CD4-positive, alpha-beta T cell (primary cell): ENCODE measurements around the gene CISH. TPM values are rescaled to one million over a fixed set of nuclear protein-coding genes. Genes with fewer than 3 reads are reported as not detected.

ENCODE experiments used
- ATAC-seq: fragments of 200-7000 bp; cut with Tn5 transposase; one replicate; pipeline ENCODE4 v1.10.0; 2022; ENCODE audit warnings: mild to moderate bottlenecking; ENCODE audit not compliant: poor library complexity
- CTCF ChIA-PET: fragments of 350-600 bp; sonication (Branson Sonifier 250); formaldehyde crosslinking; loops from one replicate; lab custom pipeline; 2021; ENCODE audit warnings: antibody characterized with exemption, inconsistent platforms; lab: Charles Lee
- POLR2A ChIA-PET: fragments of 350-600 bp; sonication (Branson Sonifier 250); formaldehyde crosslinking; loops from one replicate; lab custom pipeline; 2021; ENCODE audit warnings: antibody characterized with exemption, inconsistent platforms; lab: Charles Lee
- DNase-seq, 14 experiments: peaks; one replicate each; pipeline ENCODE4 v3.0.0-alpha.2; 2013 to 2020; ENCODE audit warnings: mixed read lengths in 2 of 14
- H3K27ac ChIP-seq, 2 donors: one replicate each; pipeline versions ENCODE4 v1.5.1 to v1.7.0; 2013; ENCODE audit warnings: low read length in 2 of 2, low read depth in 1 of 2, mild to moderate bottlenecking in 1 of 2
- H3K27me3 ChIP-seq, 2 experiments: 1 replicate in 1 of 2; 2 replicates in 1 of 2; pipeline versions ENCODE4 v1.6.1 to v1.7.0; 2013; ENCODE audit warnings: low read length in 2 of 2, control low read depth in 1 of 2, mild to moderate bottlenecking in 1 of 2, moderate library complexity in 1 of 2; ENCODE audit not compliant: insufficient read depth in 2 of 2, control insufficient read depth in 1 of 2
- H3K36me3 ChIP-seq: one replicate; pipeline ENCODE4 v1.6.1; 2013; ENCODE audit warnings: low read length, control low read depth; ENCODE audit not compliant: insufficient read depth
- H3K4me1 ChIP-seq: one replicate; pipeline ENCODE4 v1.6.1; 2013; ENCODE audit warnings: low read length, control low read depth; ENCODE audit not compliant: insufficient read depth
- H3K4me3 ChIP-seq: one replicate; pipeline ENCODE4 v1.5.1; 2013; ENCODE audit warnings: mild to moderate bottlenecking, low read length, moderate library complexity
- H3K9me3 ChIP-seq, 2 experiments: 1 replicate in 1 of 2; 2 replicates in 1 of 2; pipeline versions ENCODE4 v1.6.1 to v1.7.0; 2013; ENCODE audit warnings: low read length in 2 of 2, mild to moderate bottlenecking in 2 of 2, control low read depth in 1 of 2, moderate library complexity in 1 of 2; ENCODE audit not compliant: control insufficient read depth in 1 of 2, insufficient read depth in 1 of 2
- H3K27ac Mint-ChIP-seq: one replicate; pipeline ENCODE4 v1.8.0; 2020; ENCODE audit warnings: mixed read lengths
- H3K27me3 Mint-ChIP-seq: one replicate; pipeline ENCODE4 v1.8.0; 2021; ENCODE audit warnings: mixed read lengths
- H3K36me3 Mint-ChIP-seq: one replicate; pipeline ENCODE4 v1.8.0; 2021; ENCODE audit warnings: low read depth, mixed read lengths
- H3K4me1 Mint-ChIP-seq: one replicate; pipeline ENCODE4 v1.8.0; 2021; ENCODE audit warnings: low read depth, mixed read lengths
- H3K4me3 Mint-ChIP-seq: one replicate; pipeline ENCODE4 v1.8.0; 2020; ENCODE audit warnings: mild to moderate bottlenecking, mixed read lengths
- H3K9me3 Mint-ChIP-seq: one replicate; pipeline ENCODE4 v1.8.0; 2020; ENCODE audit warnings: mixed read lengths
- CTCF ChIP-seq: fragments of 200-600 bp; IDR thresholded peaks from one replicate; pipeline ENCODE4 v1.8.0; 2022; ENCODE audit warnings: antibody characterized with exemption, mild to moderate bottlenecking
- intact Hi-C, 2 experiments: fragments of 100-400 bp; cut with DNase I in 1 of 2; cut with micrococcal nuclease in 1 of 2; formaldehyde crosslinking; loops; one replicate each; pipeline versions ENCODE4 v1.15.1 to v1.9.0; 2023 to 2025; cut with DNase I, micrococcal nuclease
- total RNA-seq, 174 experiments: library from RNA in 2 of 174; stranded (reverse) in 2 of 174; gene quantifications; one replicate each; pipeline ENCODE4 v1.2.3 and lab custom pipeline; 2021 to 2026

Gene CISH
- total RNA-seq, 2 experiments from 2014 or later: 3.5 to 3.7 TPM

- no peaks in the 10 kb centered on the region for H3K9me3 Mint-ChIP-seq
- H3K27ac ChIP-seq: peak overlapping the region in 1 of 2 donors; percentile 16
- H3K4me1 ChIP-seq: peaks cover 99% of the 10 kb centered on the region
- no peak overlapping the region for H3K4me3 ChIP-seq
- CTCF ChIA-PET: interaction anchor here (3.3 kb wide), 1 partner anchor 39 kb away, joined by 11 read pairs; no protein-coding TSS in a partner anchor
- H3K27me3 ChIP-seq: no peaks in the 10 kb centered on the region
- peaks cover 56% of the 10 kb centered on the region for H3K36me3 Mint-ChIP-seq
- peaks cover 35% of the 10 kb centered on the region for H3K36me3 ChIP-seq
- no peak for DNase-seq
- intact Hi-C loops: no loop called here
- ATAC-seq: no peak
- H3K4me3 Mint-ChIP-seq: no peak overlapping the region
- no peak for TF ChIP-seq CTCF
- no peaks in the 10 kb centered on the region for H3K9me3 ChIP-seq
- no peak overlapping the region for H3K27ac Mint-ChIP-seq
- peaks cover 26% of the 10 kb centered on the region for H3K4me1 Mint-ChIP-seq
- POLR2A ChIA-PET: interaction anchor here (1.3 to 13.2 kb wide), 2 partner anchors 8 to 33 kb away, joined by 3 to 446 read pairs; partner anchors contain the start of genes CISH, HEMK1 and MAPKAPK3
- H3K27me3 Mint-ChIP-seq: no peaks in the 10 kb centered on the region
These were observed 34.2 kb downstream of the CISH start for GRCh38 chr3:50577348-50577747.

- ChIA-PET CTCF (interaction anchor here (1.0 to 3.3 kb wide), 4 partner anchors 37 to 77 kb away, joined by 4 to 11 read pairs (median 4); partner anchors contain the start of gene CISH), POLR2A (interaction anchor here (6.8 to 13.2 kb wide), 2 partner anchors 15 to 35 kb away, joined by 69 to 446 read pairs; partner anchors contain the start of genes CISH and MAPKAPK3)
- Mint-ChIP-seq H3K4me1 (peaks cover 46% of the 10 kb centered on the region), H3K36me3 (peaks cover 45% of the 10 kb centered on the region), H3K4me3 (no peak overlapping the region), H3K9me3 (no peaks in the 10 kb centered on the region), H3K27ac (peak overlapping the region; percentile 12), H3K27me3 (no peaks in the 10 kb centered on the region)
- Histone ChIP-seq H3K9me3 (no peaks in the 10 kb centered on the region), H3K36me3 (peaks cover 34% of the 10 kb centered on the region), H3K27me3 (no peaks in the 10 kb centered on the region), H3K4me3 (no peak overlapping the region), H3K4me1 (peaks cover 99% of the 10 kb centered on the region), H3K27ac (peak overlapping the region; percentile 51 to 72)
- ATAC-seq: no peak
- DNase-seq: no peak
- no peak for TF ChIP-seq CTCF
- intact Hi-C loops: no loop called here
These were observed 36.2 kb downstream of the CISH start for GRCh38 chr3:50575372-50575771.

GRCh38 chr3:50574444-50574831, 37.1 kb downstream of the CISH start:
- Histone ChIP-seq H3K27ac (peak overlapping the region; percentile 31 to 68), H3K4me1 (peaks cover 99% of the 10 kb centered on the region), H3K9me3 (no peaks in the 10 kb centered on the region), H3K4me3 (no peak overlapping the region), H3K27me3 (no peaks in the 10 kb centered on the region), H3K36me3 (peaks cover 29% of the 10 kb centered on the region)
- ATAC-seq (no peak), DNase-seq (peak in 2 of 14 experiments; percentile 25 to 43)
- Mint-ChIP-seq H3K4me3 (peak overlapping the region; percentile 62), H3K4me1 (peaks cover 55% of the 10 kb centered on the region), H3K9me3 (no peaks in the 10 kb centered on the region), H3K27ac (peak overlapping the region; percentile 77), H3K36me3 (peaks cover 40% of the 10 kb centered on the region), H3K27me3 (no peaks in the 10 kb centered on the region)
- intact Hi-C loops: loop anchor here in 1 of 2 experiments (5.0 kb wide), 1 partner anchor 798 kb away; no protein-coding TSS in a partner anchor
- TF ChIP-seq CTCF: no peak
- ChIA-PET CTCF (interaction anchor here (1.0 to 3.3 kb wide), 4 partner anchors 14 to 42 kb away, joined by 4 to 24 read pairs (median 8); partner anchors contain the start of gene CISH), POLR2A (interaction anchor here (1.4 to 13.2 kb wide), 3 partner anchors 16 to 811 kb away, joined by 4 to 446 read pairs (median 69); partner anchors contain the start of genes CISH, MANF and MAPKAPK3)
